PC-3 (cell line): ENCODE measurements around the gene PPP1R1C.

Source experiments
- EZH2 ChIP-seq: fragments of 300-600 bp; sonication (generic); IDR thresholded peaks from one replicate; pipeline ENCODE4 v1.6.1; 2017; ENCODE audit warnings: antibody characterized with exemption, mild to moderate bottlenecking, low read length; ENCODE audit not compliant: unreplicated experiment
- EZH2phosphoT487 ChIP-seq: fragments of 300-600 bp; sonication (generic); IDR thresholded peaks from 2 replicates; pipeline ENCODE4 v1.6.1; 2018; ENCODE audit warnings: mild to moderate bottlenecking, antibody characterized with exemption, low read length, borderline replicate concordance
- TF ChIP-seq, protein P1 (sequence below): fragments of 300-600 bp; sonication (generic); conservative IDR thresholded peaks from 2 replicates; pipeline ENCODE4 v1.5.1; 2017; ENCODE audit warnings: antibody characterized with exemption, low read depth, mild to moderate bottlenecking, low read length

DNA sequence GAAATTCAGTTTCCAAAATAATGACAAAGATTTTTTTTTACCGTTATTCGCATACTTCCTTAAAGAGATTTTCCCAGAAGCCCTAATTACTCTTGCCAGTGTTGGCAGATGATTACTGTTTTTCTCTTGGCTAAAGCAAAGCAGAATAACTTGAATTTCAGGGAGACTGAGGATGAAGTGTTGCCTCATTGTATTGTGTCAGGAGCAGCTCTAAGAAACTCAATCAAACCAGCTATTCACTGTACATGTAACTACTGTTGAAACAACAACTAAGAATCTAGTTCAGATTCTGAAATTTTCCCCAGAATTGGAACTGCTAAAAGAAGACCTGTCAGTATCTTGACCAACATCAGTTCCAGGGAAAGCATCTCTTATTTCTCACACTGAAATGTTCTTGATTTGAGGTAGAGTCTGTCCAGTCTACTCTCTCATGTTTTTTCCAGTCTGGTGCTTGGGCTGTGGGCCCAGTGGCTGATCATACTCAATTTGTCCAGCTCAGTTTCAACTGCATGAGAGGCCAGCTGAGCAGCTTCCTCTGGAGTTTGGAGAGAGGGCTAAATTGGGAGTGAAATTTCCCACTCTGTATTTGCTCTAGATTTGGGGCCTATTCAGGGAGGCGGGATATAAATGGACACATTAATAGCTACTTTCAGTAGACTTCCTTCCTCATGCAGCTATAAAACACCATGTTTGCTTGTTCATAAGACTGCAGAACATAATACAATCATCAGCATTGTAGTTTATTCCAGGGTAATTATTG, 78.5 kb downstream of the PPP1R1C start:
- TF ChIP-seq, protein P1, sequence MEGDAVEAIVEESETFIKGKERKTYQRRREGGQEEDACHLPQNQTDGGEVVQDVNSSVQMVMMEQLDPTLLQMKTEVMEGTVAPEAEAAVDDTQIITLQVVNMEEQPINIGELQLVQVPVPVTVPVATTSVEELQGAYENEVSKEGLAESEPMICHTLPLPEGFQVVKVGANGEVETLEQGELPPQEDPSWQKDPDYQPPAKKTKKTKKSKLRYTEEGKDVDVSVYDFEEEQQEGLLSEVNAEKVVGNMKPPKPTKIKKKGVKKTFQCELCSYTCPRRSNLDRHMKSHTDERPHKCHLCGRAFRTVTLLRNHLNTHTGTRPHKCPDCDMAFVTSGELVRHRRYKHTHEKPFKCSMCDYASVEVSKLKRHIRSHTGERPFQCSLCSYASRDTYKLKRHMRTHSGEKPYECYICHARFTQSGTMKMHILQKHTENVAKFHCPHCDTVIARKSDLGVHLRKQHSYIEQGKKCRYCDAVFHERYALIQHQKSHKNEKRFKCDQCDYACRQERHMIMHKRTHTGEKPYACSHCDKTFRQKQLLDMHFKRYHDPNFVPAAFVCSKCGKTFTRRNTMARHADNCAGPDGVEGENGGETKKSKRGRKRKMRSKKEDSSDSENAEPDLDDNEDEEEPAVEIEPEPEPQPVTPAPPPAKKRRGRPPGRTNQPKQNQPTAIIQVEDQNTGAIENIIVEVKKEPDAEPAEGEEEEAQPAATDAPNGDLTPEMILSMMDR, result no peak
- TF ChIP-seq EZH2 (no peak), EZH2phosphoT487 (no peak)
